Measurements from ENCODE around the gene LRRC1. TPM values are rescaled to one million over a fixed set of nuclear protein-coding genes. Genes with fewer than 3 reads are reported as not detected.

The LRRC1 gene
- total and polyA plus RNA-seq, 2 donors (not counting 1 experiment from before 2014, with no cell fraction given), result 3.8 to 12.1 TPM

- Histone ChIP-seq H3K4me3 (replicated peaks in 1 of 4; ENCODE audit: control extremely low read depth in 1 of 4, insufficient read depth in 1 of 4, low read depth in 3 of 4, low read length in 4 of 4) (no peak overlapping the region), H3K27ac (ENCODE audit: insufficient read depth, low read length) (no peak overlapping the region), H3K4me2 (ENCODE audit: extremely low read depth, insufficient read depth, low read length) (no peak overlapping the region), H3K9ac (ENCODE audit: insufficient read depth, low read length) (no peak overlapping the region), H3K9me3 (ENCODE audit: control insufficient read depth, insufficient read depth, low read depth, low read length) (no peaks in the 10 kb centered on the region), H3K4me1 (ENCODE audit: control insufficient read depth, extremely low read depth, insufficient read depth, low read length) (no peaks in the 10 kb centered on the region), H3K79me2 (ENCODE audit: control insufficient read depth, insufficient read depth, low read length) (no peaks in the 10 kb centered on the region), H2AFZ (ENCODE audit: low read length) (no peak overlapping the region), H3K36me3 (ENCODE audit: control insufficient read depth, insufficient read depth, low read length) (no peaks in the 10 kb centered on the region), H4K20me1 (ENCODE audit: control insufficient read depth, extremely low read depth, insufficient read depth, low read length) (no peaks in the 10 kb centered on the region), H3K27me3 (ENCODE audit: control insufficient read depth, insufficient read depth, low read length) (no peaks in the 10 kb centered on the region)
- TF ChIP-seq EZH2 (IDR thresholded peaks at IDR 0.05; ENCODE audit: low read length, missing control alignments) (no peak), CTCF (conservative IDR thresholded peaks at IDR 0.05 in 1 of 2, IDR thresholded peaks at IDR 0.05 in 1 of 2; ENCODE audit: low read depth in 1 of 2, low read length in 2 of 2) (no peak)
- no peak for DNase-seq (ENCODE audit: low read depth in 2 of 2)
Observed at GRCh38 chr6:53786832-53787231, 8.0 kb upstream of the LRRC1 start.

- Histone ChIP-seq H3K27me3 (ENCODE audit: control insufficient read depth, insufficient read depth, low read length) (no peaks in the 10 kb centered on the region), H3K36me3 (ENCODE audit: control insufficient read depth, insufficient read depth, low read length) (no peaks in the 10 kb centered on the region), H3K4me3 (replicated peaks in 1 of 4; ENCODE audit: control extremely low read depth in 1 of 4, insufficient read depth in 1 of 4, low read depth in 3 of 4, low read length in 4 of 4) (no peak overlapping the region), H3K4me1 (ENCODE audit: control insufficient read depth, extremely low read depth, insufficient read depth, low read length) (no peaks in the 10 kb centered on the region), H2AFZ (ENCODE audit: low read length) (no peak overlapping the region), H4K20me1 (ENCODE audit: control insufficient read depth, extremely low read depth, insufficient read depth, low read length) (no peaks in the 10 kb centered on the region), H3K27ac (ENCODE audit: insufficient read depth, low read length) (no peak overlapping the region), H3K79me2 (ENCODE audit: control insufficient read depth, insufficient read depth, low read length) (peaks cover 8% of the 10 kb centered on the region), H3K9ac (ENCODE audit: insufficient read depth, low read length) (no peak overlapping the region), H3K9me3 (ENCODE audit: control insufficient read depth, insufficient read depth, low read depth, low read length) (no peaks in the 10 kb centered on the region), H3K4me2 (ENCODE audit: extremely low read depth, insufficient read depth, low read length) (no peak overlapping the region)
- TF ChIP-seq EZH2 (IDR thresholded peaks at IDR 0.05; ENCODE audit: low read length, missing control alignments) (no peak), CTCF (conservative IDR thresholded peaks at IDR 0.05 in 1 of 2, IDR thresholded peaks at IDR 0.05 in 1 of 2; ENCODE audit: low read depth in 1 of 2, low read length in 2 of 2) (no peak)
- peak in 1 of 2 donors; percentile 46 for DNase-seq (ENCODE audit: low read depth in 2 of 2)
Observed at GRCh38 chr6:53790886-53791285, 3.9 kb upstream of the LRRC1 start.

DNA sequence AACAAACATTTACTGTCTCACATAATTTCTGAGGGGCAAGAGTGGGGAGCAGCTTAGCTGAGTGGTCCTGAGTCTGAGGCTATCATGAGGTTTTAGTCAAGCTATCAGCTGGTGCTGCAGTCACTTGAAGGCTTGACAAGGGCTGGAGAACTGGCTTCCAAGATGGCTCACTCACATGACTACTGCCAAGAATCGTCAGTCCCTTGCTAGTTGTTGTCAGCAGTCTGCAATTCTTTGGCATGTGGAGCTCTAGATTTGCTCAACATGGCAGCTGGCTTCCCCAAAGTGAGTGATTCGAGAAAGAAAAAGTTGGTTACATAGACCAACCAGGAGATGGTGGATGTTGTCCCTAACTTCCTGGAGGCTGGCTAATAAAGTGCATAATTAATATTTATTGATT is 2.8 kb upstream of the LRRC1 start:
- TF ChIP-seq EZH2 (IDR thresholded peaks at IDR 0.05; ENCODE audit: low read length, missing control alignments), result no peak
- no peak for TF ChIP-seq CTCF (conservative IDR thresholded peaks at IDR 0.05 in 1 of 2, IDR thresholded peaks at IDR 0.05 in 1 of 2; ENCODE audit: low read depth in 1 of 2, low read length in 2 of 2)
- Histone ChIP-seq H3K27me3 (ENCODE audit: control insufficient read depth, insufficient read depth, low read length) (no peaks in the 10 kb centered on the region), H4K20me1 (ENCODE audit: control insufficient read depth, extremely low read depth, insufficient read depth, low read length) (no peaks in the 10 kb centered on the region), H3K4me1 (ENCODE audit: control insufficient read depth, extremely low read depth, insufficient read depth, low read length) (peaks cover 2% of the 10 kb centered on the region), H3K27ac (ENCODE audit: insufficient read depth, low read length) (no peak overlapping the region), H3K9ac (ENCODE audit: insufficient read depth, low read length) (no peak overlapping the region), H2AFZ (ENCODE audit: low read length) (peak overlapping the region; percentile 20), H3K36me3 (ENCODE audit: control insufficient read depth, insufficient read depth, low read length) (no peaks in the 10 kb centered on the region), H3K9me3 (ENCODE audit: control insufficient read depth, insufficient read depth, low read depth, low read length) (no peaks in the 10 kb centered on the region), H3K4me2 (ENCODE audit: extremely low read depth, insufficient read depth, low read length) (no peak overlapping the region), H3K4me3 (replicated peaks in 1 of 4; ENCODE audit: control extremely low read depth in 1 of 4, insufficient read depth in 1 of 4, low read depth in 3 of 4, low read length in 4 of 4) (no peak overlapping the region), H3K79me2 (ENCODE audit: control insufficient read depth, insufficient read depth, low read length) (peaks cover 10% of the 10 kb centered on the region)
- DNase-seq (ENCODE audit: low read depth in 2 of 2), result no peak

All from fibroblast of lung (primary cell).